ENCODE results near the gene SERPINB1. TPM values are rescaled to one million over a fixed set of nuclear protein-coding genes. Genes with fewer than 3 reads are reported as not detected.

The SERPINB1 gene
- total and polyA plus RNA-seq, 2 donors (not counting 3 experiments of a cell fraction or from before 2014, with no cell fraction given), result 6.7 to 24.0 TPM

GRCh38 chr6:2818593-2818992 lies 23.1 kb downstream of the SERPINB1 start:
- no peaks in the 10 kb centered on the region for H3K9me1 ChIP-seq (replicated peaks; ENCODE audit: control insufficient read depth, extremely low read depth, insufficient read depth, low read length)
- H2AFZ ChIP-seq (ENCODE audit: low read depth, low read length), result peak overlapping the region; percentile 45
- peaks cover 44% of the 10 kb centered on the region for H3K4me1 ChIP-seq (ENCODE audit: control insufficient read depth, extremely low read depth, insufficient read depth, low read length)
- H3K9ac ChIP-seq (replicated peaks; ENCODE audit: extremely low read depth, insufficient read depth, low read length), result peak overlapping the region; percentile 74
- FAIRE-seq, result no peak
- intact Hi-C loops (cut with micrococcal nuclease) (loop anchor here (1.0 kb wide), 4 partner anchors 11 to 28 kb away; partner anchors contain the start of gene SERPINB1), dilution Hi-C loops (cut with MboI; ENCODE audit: extremely low pct_ligation_motif_present, low sequenced_read_pairs) (no loop called here)
- TF ChIP-seq MAX (IDR thresholded peaks at IDR 0.05; ENCODE audit: insufficient read depth, insufficient read length), result no peak
- peak; percentile 21 for TF ChIP-seq JUN (IDR thresholded peaks at IDR 0.05; ENCODE audit: borderline replicate concordance, insufficient read depth, insufficient read length, low read depth)
- H3K27ac ChIP-seq (ENCODE audit: insufficient read depth, low read depth, low read length), result peak overlapping the region; percentile 92
- ChIA-PET POLR2A (interaction anchor here (0.9 to 1.6 kb wide), 2 partner anchors 19 to 27 kb away, joined by 3 to 6 read pairs; no protein-coding TSS in a partner anchor), CTCF (interaction anchor here (0.7 to 2.6 kb wide), 14 partner anchors 8 to 134 kb away, joined by 3 to 23 read pairs (median 4); partner anchors contain the start of gene SERPINB1)
- peak overlapping the region in 1 of 3 experiments; percentile 28 for H3K4me3 ChIP-seq (replicated peaks in 1 of 3; ENCODE audit: insufficient read depth in 1 of 3, low read depth in 1 of 3, low read length in 3 of 3)
- H3K36me3 ChIP-seq (ENCODE audit: control insufficient read depth in 2 of 2, extremely low read depth in 1 of 2, insufficient read depth in 2 of 2, low read length in 2 of 2), result no peaks in the 10 kb centered on the region
- H3K9me3 ChIP-seq (replicated peaks; ENCODE audit: control insufficient read depth, insufficient read depth, low read length), result no peaks in the 10 kb centered on the region
- H3K79me2 ChIP-seq (ENCODE audit: control insufficient read depth, insufficient read depth, low read length), result no peaks in the 10 kb centered on the region
- BruUV-seq (replicated peaks), result no TSS peak
- H3K4me2 ChIP-seq (ENCODE audit: insufficient read depth, low read length), result peak overlapping the region; percentile 79
- DNase-seq (ENCODE audit: low read depth, low spot score), result peak; percentile 88
- H3K27me3 ChIP-seq (ENCODE audit: control insufficient read depth in 2 of 2, insufficient read depth in 2 of 2, low read length in 2 of 2), result no peaks in the 10 kb centered on the region
- no peaks in the 10 kb centered on the region for H4K20me1 ChIP-seq (replicated peaks; ENCODE audit: control insufficient read depth, extremely low read depth, insufficient read depth, low read length)

- TF ChIP-seq GATA2 (IDR thresholded peaks at IDR 0.05; ENCODE audit: insufficient read depth, insufficient read length, low read depth, low read length) (peak; percentile 64), CTCF (IDR thresholded peaks at IDR 0.05; ENCODE audit: extremely low read depth in 1 of 2, insufficient read depth in 1 of 2, low read depth in 1 of 2, low read length in 2 of 2) (no peak), JUN (IDR thresholded peaks at IDR 0.05; ENCODE audit: borderline replicate concordance, insufficient read depth, insufficient read length, low read depth) (peak; percentile 28), EZH2 (IDR thresholded peaks at IDR 0.05; ENCODE audit: borderline replicate concordance, low read depth, low read length, severe bottlenecking) (no peak), MYC (IDR thresholded peaks at IDR 0.05; ENCODE audit: low read depth, low read length) (no peak), FOS (IDR thresholded peaks at IDR 0.05; ENCODE audit: borderline replicate concordance, insufficient read depth, low read length) (peak; percentile 75), MAX (IDR thresholded peaks at IDR 0.05; ENCODE audit: insufficient read depth, insufficient read length) (no peak), POLR2AphosphoS5 (IDR thresholded peaks at IDR 0.05; ENCODE audit: insufficient read depth, low read depth, low read length) (peak; percentile 39)
- Histone ChIP-seq H3K9me1 (replicated peaks; ENCODE audit: control insufficient read depth, extremely low read depth, insufficient read depth, low read length) (no peaks in the 10 kb centered on the region), H3K36me3 (ENCODE audit: control insufficient read depth in 2 of 2, extremely low read depth in 1 of 2, insufficient read depth in 2 of 2, low read length in 2 of 2) (no peaks in the 10 kb centered on the region), H3K9ac (replicated peaks; ENCODE audit: extremely low read depth, insufficient read depth, low read length) (peak overlapping the region; percentile 74), H3K27me3 (ENCODE audit: control insufficient read depth in 2 of 2, insufficient read depth in 2 of 2, low read length in 2 of 2) (no peaks in the 10 kb centered on the region), H3K4me2 (ENCODE audit: insufficient read depth, low read length) (peak overlapping the region; percentile 79), H2AFZ (ENCODE audit: low read depth, low read length) (peak overlapping the region; percentile 14), H3K9me3 (replicated peaks; ENCODE audit: control insufficient read depth, insufficient read depth, low read length) (no peaks in the 10 kb centered on the region), H3K79me2 (ENCODE audit: control insufficient read depth, insufficient read depth, low read length) (no peaks in the 10 kb centered on the region), H3K4me1 (ENCODE audit: control insufficient read depth, extremely low read depth, insufficient read depth, low read length) (peaks cover 44% of the 10 kb centered on the region), H3K4me3 (replicated peaks in 1 of 3; ENCODE audit: insufficient read depth in 1 of 3, low read depth in 1 of 3, low read length in 3 of 3) (peak overlapping the region in 1 of 3 experiments; percentile 28), H3K27ac (ENCODE audit: insufficient read depth, low read depth, low read length) (peak overlapping the region; percentile 92), H4K20me1 (replicated peaks; ENCODE audit: control insufficient read depth, extremely low read depth, insufficient read depth, low read length) (no peaks in the 10 kb centered on the region)
- ChIA-PET POLR2A (interaction anchor here (0.9 to 1.6 kb wide), 2 partner anchors 19 to 26 kb away, joined by 3 to 6 read pairs; no protein-coding TSS in a partner anchor), CTCF (interaction anchor here (0.7 to 2.6 kb wide), 14 partner anchors 9 to 135 kb away, joined by 3 to 23 read pairs (median 4); partner anchors contain the start of gene SERPINB1)
- FAIRE-seq (peak; percentile 94), DNase-seq (ENCODE audit: low read depth, low spot score) (peak; percentile 88)
- dilution Hi-C loops (cut with MboI; ENCODE audit: extremely low pct_ligation_motif_present, low sequenced_read_pairs), result no loop called here
- BruUV-seq (replicated peaks), result TSS peak; percentile 54
- intact Hi-C loops (cut with micrococcal nuclease), result loop anchor here (1.0 kb wide), 4 partner anchors 11 to 28 kb away; partner anchors contain the start of gene SERPINB1
Observed at GRCh38 chr6:2817903-2818443, 23.7 kb downstream of the SERPINB1 start.

Data from endothelial cell of umbilical vein (primary cell).